Glutamatergic neuron (in vitro differentiated cells): Measurements from ENCODE around the gene METTL3. TPM values are rescaled to one million over a fixed set of nuclear protein-coding genes. Genes with fewer than 3 reads are reported as not detected.

Experiments used
- DNase-seq: peaks from one replicate; pipeline ENCODE4 v3.0.0; 2022
- H3K27ac Mint-ChIP-seq: one replicate; pipeline ENCODE4 v1.8.0; 2020; ENCODE audit warnings: mild to moderate bottlenecking, mixed read lengths, inconsistent platforms; ENCODE audit not compliant: unreplicated experiment
- H3K27me3 Mint-ChIP-seq: one replicate; pipeline ENCODE4 v1.8.0; 2020; ENCODE audit warnings: mild to moderate bottlenecking, moderate library complexity, mixed read lengths, inconsistent platforms; ENCODE audit not compliant: unreplicated experiment
- H3K36me3 Mint-ChIP-seq: one replicate; pipeline ENCODE4 v1.8.0; 2020; ENCODE audit warnings: mild to moderate bottlenecking, mixed read lengths, inconsistent platforms; ENCODE audit not compliant: unreplicated experiment
- H3K4me1 Mint-ChIP-seq: one replicate; pipeline ENCODE4 v1.8.0; 2020; ENCODE audit warnings: mild to moderate bottlenecking, low read depth, mixed read lengths, inconsistent platforms; ENCODE audit not compliant: unreplicated experiment
- H3K4me3 Mint-ChIP-seq: one replicate; pipeline ENCODE4 v1.8.0; 2020; ENCODE audit warnings: mild to moderate bottlenecking, mixed read lengths, inconsistent platforms; ENCODE audit not compliant: unreplicated experiment
- H3K9me3 Mint-ChIP-seq: one replicate; pipeline ENCODE4 v1.8.0; 2020; ENCODE audit warnings: mild to moderate bottlenecking, moderate library complexity, mixed read lengths, inconsistent platforms; ENCODE audit not compliant: unreplicated experiment
- CTCF ChIP-seq: fragments of 200-600 bp; sonication (generic); IDR thresholded peaks from one replicate; pipeline ENCODE4 v1.5.0; 2021; ENCODE audit not compliant: partially characterized antibody, unreplicated experiment
- long read RNA-seq: library from polyadenylated mRNA; unstranded; transcript quantifications from one replicate; pipeline ENCODE4 v2.0.0, GENCODE V29; 2020; ENCODE audit not compliant: unreplicated experiment
- total RNA-seq: library from RNA; stranded (reverse); fragmentation: NEBNext Ultra II Directional; extraction: Animal tissue kit (Norgen Biotek cat#: 25700); gene quantifications from one replicate; pipeline ENCODE4 v1.2.1, GENCODE V29; 2021; ENCODE audit not compliant: unreplicated experiment

METTL3 gene
- total RNA-seq = 90.0 TPM
- long read RNA-seq, transcript METTL3-201 (11 exons, 2,015 nt) = major isoform, 33 of 72 reads
- long read RNA-seq, partial matches to known transcripts = 2 of 72 reads
- long read RNA-seq, other reads (novel, unspliced or antisense) = 32 of 72 reads

- peak within 1 kb of the TSS; percentile 96 for H3K4me3 Mint-ChIP-seq
Observed at GRCh38 chr14:21510735-21511657, at the start of gene METTL3. TSS of gene METTL3 (minus strand) at chr14:21511340. CDS start at chr14:21511223, 117 bp downstream.

GRCh38 chr14:21558703-21559170 lies 47.6 kb upstream of the METTL3 start:
- Mint-ChIP-seq H3K9me3 (no peaks in the 10 kb centered on the region), H3K4me3 (no peak overlapping the region)
- no peak for DNase-seq

More at GRCh38 chr14:21510735-21511657, at the start of gene METTL3:
- Mint-ChIP-seq H3K9me3 (peaks cover 9% of the 10 kb centered on the region), H3K36me3 (no peaks in the 10 kb centered on the region), H3K4me1 (peaks cover 9% of the 10 kb centered on the region), H3K27me3 (peaks cover 12% of the 10 kb centered on the region), H3K27ac (peak within 1 kb of the TSS; percentile 98)
- TF ChIP-seq CTCF = no peak
- peak; percentile 88 for DNase-seq

GRCh38 chr14:21557084-21557901 lies 46.2 kb upstream of the METTL3 start:
- peaks cover 3% of the 10 kb centered on the region for H3K4me1 Mint-ChIP-seq
- H3K4me3 Mint-ChIP-seq = peak overlapping the region; percentile 65
- H3K27ac Mint-ChIP-seq = no peak overlapping the region
- peak; percentile 57 for DNase-seq
- H3K27me3 Mint-ChIP-seq = peaks cover 2% of the 10 kb centered on the region
- peak; percentile 89 for TF ChIP-seq CTCF
- H3K36me3 Mint-ChIP-seq = no peaks in the 10 kb centered on the region
- no peaks in the 10 kb centered on the region for H3K9me3 Mint-ChIP-seq

More at GRCh38 chr14:21558703-21559170, 47.6 kb upstream of the METTL3 start:
- H3K4me1 Mint-ChIP-seq = peaks cover 3% of the 10 kb centered on the region
- no peak for TF ChIP-seq CTCF
- no peaks in the 10 kb centered on the region for H3K36me3 Mint-ChIP-seq
- peaks cover 2% of the 10 kb centered on the region for H3K27me3 Mint-ChIP-seq
- H3K27ac Mint-ChIP-seq = no peak overlapping the region

GRCh38 chr14:21556378-21557083 lies 45.4 kb upstream of the METTL3 start:
- DNase-seq = no peak
- Mint-ChIP-seq H3K27me3 (peaks cover 2% of the 10 kb centered on the region), H3K4me3 (no peak overlapping the region), H3K27ac (no peak overlapping the region), H3K9me3 (no peaks in the 10 kb centered on the region), H3K4me1 (peaks cover 3% of the 10 kb centered on the region), H3K36me3 (no peaks in the 10 kb centered on the region)
- TF ChIP-seq CTCF = no peak
